ENCODE measurements around the gene FRAS1. TPM values are rescaled to one million over a fixed set of nuclear protein-coding genes. Genes with fewer than 3 reads are reported as not detected.
A peak's percentile ranks its signal among the peaks of the same experiment; 100 is the strongest.
"Not testable (repeated sequence)": the region's sequence is repeated elsewhere in the genome, so short reads cannot be mapped to it uniquely, and the experiment has no call there.

FRAS1 gene
- total RNA-seq, 2 donors from 2014 or later = 77.0 to 78.3 TPM

- peaks cover 10% of the 10 kb centered on the region for H3K9me3 Mint-ChIP-seq
- peaks cover 36% of the 10 kb centered on the region for H3K36me3 Mint-ChIP-seq (ENCODE audit: low read depth)
- Histone ChIP-seq H3K9me3 (ENCODE audit: control insufficient read depth, low read length) (no peaks in the 10 kb centered on the region), H3K27ac (ENCODE audit: low read depth, low read length) (no peak overlapping the region), H3K27me3 (ENCODE audit: control insufficient read depth, insufficient read depth, low read length, poor library complexity, severe bottlenecking) (no peaks in the 10 kb centered on the region), H3K9ac (ENCODE audit: extremely low read depth, low read length, poor library complexity, severe bottlenecking) (no peak overlapping the region), H3K4me1 (ENCODE audit: control insufficient read depth, insufficient read depth, low read length) (no peaks in the 10 kb centered on the region), H3K4me3 (ENCODE audit: low read length) (no peak overlapping the region), H3K36me3 (ENCODE audit: control insufficient read depth, insufficient read depth, low read length) (peaks cover 51% of the 10 kb centered on the region)
- WGBS, 2 experiments (ENCODE audit: insufficient coverage in 1 of 2, insufficient read length in 1 of 2) = 97% methylated on average over 3 of the region's 3 CpGs; no CpG with 5 or more reads in 1 of the 2 experiments
- no peak overlapping the region for H3K27ac Mint-ChIP-seq
- DNase-seq = no peak
- no peak overlapping the region for H3K4me3 Mint-ChIP-seq
- H3K27me3 Mint-ChIP-seq (ENCODE audit: insufficient read depth) = no peaks in the 10 kb centered on the region
- TF ChIP-seq, protein P1, sequence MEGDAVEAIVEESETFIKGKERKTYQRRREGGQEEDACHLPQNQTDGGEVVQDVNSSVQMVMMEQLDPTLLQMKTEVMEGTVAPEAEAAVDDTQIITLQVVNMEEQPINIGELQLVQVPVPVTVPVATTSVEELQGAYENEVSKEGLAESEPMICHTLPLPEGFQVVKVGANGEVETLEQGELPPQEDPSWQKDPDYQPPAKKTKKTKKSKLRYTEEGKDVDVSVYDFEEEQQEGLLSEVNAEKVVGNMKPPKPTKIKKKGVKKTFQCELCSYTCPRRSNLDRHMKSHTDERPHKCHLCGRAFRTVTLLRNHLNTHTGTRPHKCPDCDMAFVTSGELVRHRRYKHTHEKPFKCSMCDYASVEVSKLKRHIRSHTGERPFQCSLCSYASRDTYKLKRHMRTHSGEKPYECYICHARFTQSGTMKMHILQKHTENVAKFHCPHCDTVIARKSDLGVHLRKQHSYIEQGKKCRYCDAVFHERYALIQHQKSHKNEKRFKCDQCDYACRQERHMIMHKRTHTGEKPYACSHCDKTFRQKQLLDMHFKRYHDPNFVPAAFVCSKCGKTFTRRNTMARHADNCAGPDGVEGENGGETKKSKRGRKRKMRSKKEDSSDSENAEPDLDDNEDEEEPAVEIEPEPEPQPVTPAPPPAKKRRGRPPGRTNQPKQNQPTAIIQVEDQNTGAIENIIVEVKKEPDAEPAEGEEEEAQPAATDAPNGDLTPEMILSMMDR (conservative IDR thresholded peaks at IDR 0.05) = no peak
- peaks cover 7% of the 10 kb centered on the region for H3K4me1 Mint-ChIP-seq
These were observed 240.1 kb downstream of the FRAS1 start for GRCh38 chr4:78297116-78297800.

- peaks cover 12% of the 10 kb centered on the region for H3K9me3 Mint-ChIP-seq
- H3K27ac Mint-ChIP-seq = no peak overlapping the region
- peaks cover 7% of the 10 kb centered on the region for H3K4me1 Mint-ChIP-seq
These were observed 241.5 kb downstream of the FRAS1 start for GRCh38 chr4:78298618-78299017.

GRCh38 chr4:78299565-78299972 lies 242.4 kb downstream of the FRAS1 start:
- no peak overlapping the region for H3K4me3 Mint-ChIP-seq
- 96 to 100% methylated on average over 2 of the region's 2 CpGs for WGBS, 2 experiments (ENCODE audit: insufficient coverage in 1 of 2, insufficient read length in 1 of 2)

More at GRCh38 chr4:78298618-78299017, 241.5 kb downstream of the FRAS1 start:
- H3K4me3 Mint-ChIP-seq = no peak overlapping the region
- H3K4me3 ChIP-seq (ENCODE audit: low read length) = no peak overlapping the region
- H3K27me3 ChIP-seq (ENCODE audit: control insufficient read depth, insufficient read depth, low read length, poor library complexity, severe bottlenecking) = no peaks in the 10 kb centered on the region
- H3K36me3 Mint-ChIP-seq (ENCODE audit: low read depth) = peaks cover 40% of the 10 kb centered on the region
- no peak overlapping the region for H3K27ac ChIP-seq (ENCODE audit: low read depth, low read length)
- no peak overlapping the region for H3K9ac ChIP-seq (ENCODE audit: extremely low read depth, low read length, poor library complexity, severe bottlenecking)
- no peaks in the 10 kb centered on the region for H3K4me1 ChIP-seq (ENCODE audit: control insufficient read depth, insufficient read depth, low read length)
- no peaks in the 10 kb centered on the region for H3K27me3 Mint-ChIP-seq (ENCODE audit: insufficient read depth)
- no peaks in the 10 kb centered on the region for H3K9me3 ChIP-seq (ENCODE audit: control insufficient read depth, low read length)
- TF ChIP-seq, protein P1 (conservative IDR thresholded peaks at IDR 0.05) = no peak
- peaks cover 51% of the 10 kb centered on the region for H3K36me3 ChIP-seq (ENCODE audit: control insufficient read depth, insufficient read depth, low read length)
- no peak for DNase-seq

DNA sequence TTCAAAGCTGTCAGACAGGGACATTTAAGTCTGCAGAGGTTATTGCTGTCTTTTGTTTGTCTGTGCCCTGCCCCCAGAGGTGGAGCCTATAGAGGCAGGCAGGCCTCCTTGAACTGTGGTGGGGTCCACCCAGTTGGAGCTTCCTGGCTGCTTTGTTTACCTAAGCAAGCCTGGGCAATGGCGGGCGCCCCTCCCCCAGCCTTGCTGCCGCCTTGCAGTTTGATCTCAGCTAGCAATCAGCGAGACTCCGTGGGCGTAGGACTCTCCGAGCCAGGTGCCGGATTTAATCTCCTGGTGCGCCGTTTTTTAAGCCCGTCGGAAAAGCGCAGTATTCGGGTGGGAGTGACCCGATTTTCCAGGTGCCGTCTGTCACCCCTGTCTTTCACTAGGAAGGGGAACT lies 250.1 kb downstream of the FRAS1 start:
- not testable (repeated sequence) for H3K4me1 Mint-ChIP-seq; H3K27me3 Mint-ChIP-seq (ENCODE audit: insufficient read depth); H3K27me3 ChIP-seq (ENCODE audit: control insufficient read depth, insufficient read depth, low read length, poor library complexity, severe bottlenecking); H3K27ac ChIP-seq (ENCODE audit: low read depth, low read length); H3K4me3 ChIP-seq (ENCODE audit: low read length); H3K4me3 Mint-ChIP-seq; H3K4me1 ChIP-seq (ENCODE audit: control insufficient read depth, insufficient read depth, low read length); H3K9ac ChIP-seq (ENCODE audit: extremely low read depth, low read length, poor library complexity, severe bottlenecking); H3K9me3 ChIP-seq (ENCODE audit: control insufficient read depth, low read length)
- peaks cover 51% of the 10 kb centered on the region for H3K36me3 Mint-ChIP-seq (ENCODE audit: low read depth)
- peak overlapping the region; percentile 61 for H3K27ac Mint-ChIP-seq
- H3K9me3 Mint-ChIP-seq = peaks cover 16% of the 10 kb centered on the region
- peak; percentile 70 for DNase-seq
- peaks cover 28% of the 10 kb centered on the region for H3K36me3 ChIP-seq (ENCODE audit: control insufficient read depth, insufficient read depth, low read length)
- WGBS, 2 experiments (ENCODE audit: insufficient coverage in 1 of 2, insufficient read length in 1 of 2) = 64 to 76% methylated on average over 9 to 15 of the region's 16 CpGs

More at GRCh38 chr4:78299565-78299972, 242.4 kb downstream of the FRAS1 start:
- H3K9me3 Mint-ChIP-seq = peaks cover 12% of the 10 kb centered on the region
- Histone ChIP-seq H3K9me3 (ENCODE audit: control insufficient read depth, low read length) (no peaks in the 10 kb centered on the region), H3K4me3 (ENCODE audit: low read length) (no peak overlapping the region), H3K27ac (ENCODE audit: low read depth, low read length) (no peak overlapping the region), H3K36me3 (ENCODE audit: control insufficient read depth, insufficient read depth, low read length) (peaks cover 48% of the 10 kb centered on the region), H3K27me3 (ENCODE audit: control insufficient read depth, insufficient read depth, low read length, poor library complexity, severe bottlenecking) (no peaks in the 10 kb centered on the region), H3K9ac (ENCODE audit: extremely low read depth, low read length, poor library complexity, severe bottlenecking) (no peak overlapping the region), H3K4me1 (ENCODE audit: control insufficient read depth, insufficient read depth, low read length) (no peaks in the 10 kb centered on the region)
- no peak for DNase-seq
- no peaks in the 10 kb centered on the region for H3K4me1 Mint-ChIP-seq
- peaks cover 42% of the 10 kb centered on the region for H3K36me3 Mint-ChIP-seq (ENCODE audit: low read depth)
- no peaks in the 10 kb centered on the region for H3K27me3 Mint-ChIP-seq (ENCODE audit: insufficient read depth)
- no peak overlapping the region for H3K27ac Mint-ChIP-seq
- TF ChIP-seq, protein P1 (conservative IDR thresholded peaks at IDR 0.05) = no peak
